T follicular helper cell (primary cell): Measurements from ENCODE around the gene PROSER1.
"Not testable (repeated sequence)": the region's sequence is repeated elsewhere in the genome, so short reads cannot be mapped to it uniquely, and the experiment has no call there.

Experiments
- DNase-seq: peaks from one replicate; pipeline ENCODE4 v3.0.0-alpha.2; 2020; ENCODE audit warnings: low read depth
- total RNA-seq, 2 experiments: gene quantifications; one replicate each; lab custom pipeline; 2026; lab: John Stamatoyannopoulos, UW

Gene PROSER1
- 19.4 to 21.7 reads per million in 2 experiments for total RNA-seq

DNA sequence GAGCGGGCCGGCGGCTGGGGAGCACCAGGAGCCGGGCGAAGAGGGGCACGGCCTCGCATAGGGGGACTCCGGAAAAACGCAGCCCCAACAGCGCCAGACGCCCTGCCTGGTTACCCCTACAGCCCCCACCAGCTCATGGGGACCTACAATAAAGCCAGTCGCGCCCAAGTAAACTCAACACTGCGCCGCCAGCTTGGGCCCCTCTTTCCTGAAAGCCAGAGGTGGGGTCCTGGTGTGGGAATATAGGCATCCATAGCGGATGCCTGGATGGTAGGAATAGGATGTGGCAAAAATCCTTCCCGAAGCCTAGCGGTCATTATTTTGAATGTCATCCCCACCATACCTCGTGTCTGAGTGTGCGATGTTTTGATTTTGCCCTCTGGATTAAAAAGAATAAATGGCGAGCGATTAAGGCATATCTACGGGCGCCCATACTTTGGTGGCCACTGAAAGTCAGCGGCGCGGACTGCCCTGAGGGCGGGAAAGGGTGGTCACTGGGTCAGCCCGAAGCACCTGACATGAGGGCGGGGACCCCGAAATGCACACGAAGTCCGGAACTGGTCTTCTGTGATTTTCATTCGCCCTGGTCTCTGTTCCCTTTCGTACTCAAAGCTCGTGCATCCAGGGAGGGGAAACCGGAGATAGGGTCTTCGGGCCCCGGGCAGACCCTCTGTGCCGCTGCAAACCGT, at the start of gene PROSER1, which contains the start of gene NHLRC3:
Gene PROSER1, minus strand, starts transcription at position 210 of the 689 bp plus-strand sequence. CDS start 847 bp downstream, outside the sequence.
Gene NHLRC3, plus strand, starts transcription at position 577 of the 689 bp plus-strand sequence. CDS start 184 bp downstream, outside the sequence.
- DNase-seq, result peak; percentile 66

DNA sequence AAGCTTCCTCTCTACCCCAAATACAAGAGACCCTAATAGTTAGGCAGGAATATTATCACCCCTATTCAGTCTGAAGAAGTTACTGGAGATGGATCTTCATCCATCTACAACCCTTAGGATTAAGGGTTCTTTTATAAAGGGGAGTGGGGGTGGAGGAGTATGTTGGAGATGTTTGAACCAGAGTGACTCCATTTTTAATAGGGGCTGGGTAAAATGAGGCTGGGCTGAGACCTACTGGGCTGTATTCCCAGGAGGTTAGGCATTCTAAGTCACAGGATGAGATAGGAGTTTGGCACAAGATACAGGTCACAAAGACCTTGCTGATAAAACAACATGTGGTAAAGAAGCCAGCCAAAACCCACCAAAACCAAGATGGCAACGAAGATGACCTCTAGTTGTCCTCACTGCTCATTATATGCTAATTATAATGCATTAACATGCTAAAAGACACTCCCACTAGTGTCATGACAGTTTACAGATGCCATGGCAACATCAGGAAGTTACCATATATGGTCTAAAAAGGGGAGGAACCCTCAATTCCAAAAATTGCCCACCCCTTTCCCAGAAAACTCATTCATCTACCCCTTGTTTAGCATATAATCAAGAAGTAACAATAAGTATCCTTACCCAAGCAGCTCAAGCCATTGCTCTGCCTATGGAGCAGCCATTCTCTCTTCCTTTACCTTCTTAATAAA, 48.5 kb upstream of the PROSER1 start:
- not testable (repeated sequence) for DNase-seq

DNA sequence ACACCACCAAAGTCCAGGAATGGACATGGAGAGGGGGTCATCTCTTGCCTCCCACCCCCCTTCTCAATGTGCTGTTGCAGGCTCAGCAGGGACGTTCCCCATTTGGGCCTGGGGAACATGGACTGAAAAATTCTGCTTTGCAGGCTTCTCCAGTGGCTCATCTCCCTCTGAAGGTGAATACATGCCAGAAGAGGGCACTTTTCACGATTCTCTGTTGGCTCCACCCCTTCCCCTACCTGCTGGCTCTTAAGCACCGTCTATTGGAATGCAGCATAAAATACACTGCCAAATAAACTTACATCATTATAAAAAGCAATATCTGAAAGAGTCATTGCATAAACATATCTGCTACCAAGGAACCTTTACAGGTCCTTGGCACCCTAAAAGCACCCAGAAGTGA, 36.1 kb upstream of the PROSER1 start:
- no peak for DNase-seq

DNA sequence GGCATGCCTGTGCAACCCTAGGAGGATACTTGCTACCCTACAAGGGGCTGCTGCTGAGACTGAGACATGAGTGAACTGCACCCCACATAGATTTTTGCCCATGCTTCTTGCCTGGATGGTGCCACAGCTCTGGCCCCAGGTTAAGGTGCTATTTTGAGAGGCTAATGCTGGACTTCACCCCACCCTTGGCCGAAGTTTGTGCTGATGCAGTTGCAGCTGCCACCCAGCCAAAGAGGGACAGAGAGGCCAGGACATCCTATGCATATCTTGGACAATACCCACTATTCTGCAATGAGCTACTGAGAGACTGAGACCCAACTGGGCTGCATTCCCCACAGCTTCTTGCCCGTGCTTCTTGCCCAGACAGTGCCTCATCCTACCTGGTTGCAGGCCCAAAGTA, 35.0 kb upstream of the PROSER1 start:
- DNase-seq, result no peak

DNA sequence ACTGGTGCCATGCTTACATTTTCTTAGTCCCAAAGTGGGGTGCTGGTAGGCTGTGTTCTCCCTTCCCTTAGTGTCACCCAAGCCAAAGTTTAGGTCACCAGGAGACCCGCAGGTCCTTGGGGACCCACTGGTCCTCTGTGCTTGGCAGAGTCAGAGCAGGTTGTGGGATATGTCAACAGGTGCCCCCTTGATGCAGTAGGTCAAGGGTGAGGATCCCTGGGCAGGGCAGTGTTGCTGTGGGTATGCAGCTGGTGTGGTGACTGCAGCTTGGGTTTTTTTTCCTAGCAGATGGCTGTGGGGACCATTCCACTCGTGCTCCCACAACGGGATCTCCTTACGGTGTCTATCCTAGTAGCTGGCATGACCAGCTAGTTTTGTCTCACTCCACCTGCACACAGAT, 24.1 kb upstream of the PROSER1 start:
- DNase-seq, result no peak

DNA sequence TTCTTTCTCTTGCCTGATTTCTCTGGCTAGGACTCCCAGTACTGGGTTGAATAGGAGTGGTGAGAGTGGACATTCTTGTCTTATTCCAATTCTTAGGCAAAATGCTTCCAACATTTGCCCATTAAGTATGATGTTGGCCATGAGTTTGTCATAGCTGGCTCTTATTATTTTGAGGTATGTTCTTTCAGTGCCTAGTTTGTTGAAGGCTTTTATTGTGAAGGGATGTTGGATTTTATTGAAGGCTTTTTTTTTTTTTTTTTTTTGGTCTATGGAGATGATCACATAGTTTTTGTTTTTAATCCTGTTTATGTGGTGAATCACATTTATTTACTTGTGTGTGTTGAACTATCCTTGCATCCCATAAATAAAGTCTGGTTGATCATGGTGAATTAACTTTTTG, 20.2 kb upstream of the PROSER1 start:
- no peak for DNase-seq

DNA sequence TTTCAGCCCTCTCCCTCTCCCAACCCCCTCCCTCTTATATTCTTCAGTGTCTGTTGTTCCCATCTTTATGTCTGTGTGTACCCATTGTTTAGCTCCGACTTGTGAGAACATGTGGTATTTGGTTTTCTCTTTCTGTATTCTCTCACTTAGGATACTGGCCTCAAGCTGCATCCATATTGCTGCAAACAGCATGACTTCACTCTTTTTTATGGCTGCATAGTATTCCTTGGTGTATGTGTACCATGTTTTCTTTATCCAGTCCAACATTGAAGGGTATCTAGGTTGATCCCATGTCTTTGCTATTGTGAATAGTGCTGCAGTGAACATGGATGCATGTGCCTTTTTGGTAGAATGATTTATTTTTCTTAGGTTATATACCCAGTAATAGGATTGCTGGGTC, 18.1 kb upstream of the PROSER1 start:
- no peak for DNase-seq

DNA sequence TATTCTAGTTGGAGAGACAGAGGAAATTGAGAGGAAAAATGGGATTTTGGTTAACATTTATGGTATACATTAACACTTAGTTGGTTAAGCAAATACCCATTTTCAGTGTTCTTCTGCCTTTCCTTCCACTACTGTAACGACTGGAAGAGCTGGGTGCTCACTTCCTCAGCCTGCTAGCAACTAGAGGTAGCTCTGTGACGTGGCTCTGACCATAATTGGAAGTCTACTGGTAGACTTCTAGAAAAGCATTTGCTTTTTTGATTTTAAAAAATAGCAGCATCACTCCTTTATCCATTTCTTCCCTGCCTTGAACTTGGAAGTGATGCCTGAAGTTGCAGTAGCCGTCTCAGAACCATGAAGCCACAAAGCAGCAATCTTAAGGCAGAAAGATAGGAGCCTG, 16.2 kb upstream of the PROSER1 start:
- DNase-seq, result no peak

DNA sequence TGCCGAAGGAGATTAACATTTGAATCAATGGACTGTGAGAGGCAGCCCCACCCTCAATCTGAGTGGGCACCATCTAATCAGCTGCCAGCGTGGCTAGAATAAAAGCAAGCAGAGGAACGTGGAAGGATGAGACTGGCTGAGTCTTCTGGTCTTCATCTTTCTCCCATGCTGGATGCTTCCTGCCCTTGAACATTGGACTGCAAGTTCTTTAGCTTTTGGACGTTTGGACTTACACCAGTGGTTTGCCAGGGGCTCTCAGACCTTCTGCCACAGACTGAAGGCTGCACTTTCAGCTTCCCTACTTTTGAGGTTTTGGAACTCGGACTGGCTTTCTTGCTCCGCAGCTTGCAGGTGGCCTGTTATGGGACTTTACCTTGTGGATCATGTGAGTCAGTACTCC, 15.1 kb upstream of the PROSER1 start:
- no peak for DNase-seq

DNA sequence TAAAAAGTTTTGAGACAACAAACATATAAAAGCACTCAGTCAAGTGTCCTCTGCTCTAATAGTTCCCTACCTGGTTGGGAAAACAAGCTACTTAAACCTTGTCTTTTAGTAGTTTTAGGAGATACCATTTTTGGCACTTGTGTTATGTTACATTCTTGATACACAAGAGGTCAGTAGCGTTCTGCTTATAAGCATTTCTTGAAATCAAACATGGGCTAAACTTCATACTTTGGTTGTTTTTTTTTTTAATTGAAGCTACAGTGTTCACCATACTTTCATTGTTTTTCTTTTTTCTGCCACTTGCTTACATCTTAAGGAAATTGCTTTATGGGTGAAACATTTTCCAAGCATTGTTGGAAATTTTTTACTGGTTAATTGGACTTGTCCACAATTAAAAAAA, 13.3 kb upstream of the PROSER1 start:
- DNase-seq, result no peak

DNA sequence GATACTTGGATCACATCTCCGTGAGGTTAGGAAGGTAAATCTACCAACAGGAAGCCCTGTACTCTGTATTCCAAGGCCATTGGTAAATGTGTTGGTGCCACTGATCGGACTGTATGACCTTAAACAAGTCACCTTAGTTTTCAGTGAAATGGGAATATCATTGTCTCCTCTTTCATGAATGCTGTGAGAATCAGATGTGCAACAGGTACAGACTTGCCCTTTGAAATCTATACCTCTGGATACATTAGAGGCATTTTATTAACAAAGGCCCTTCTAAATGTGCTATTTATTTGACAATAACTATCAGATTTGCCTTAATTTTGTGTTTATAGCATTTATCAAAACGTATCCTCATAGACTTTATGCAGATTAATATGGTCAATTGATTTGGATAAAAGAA, 11.4 kb upstream of the PROSER1 start:
- DNase-seq, result no peak

DNA sequence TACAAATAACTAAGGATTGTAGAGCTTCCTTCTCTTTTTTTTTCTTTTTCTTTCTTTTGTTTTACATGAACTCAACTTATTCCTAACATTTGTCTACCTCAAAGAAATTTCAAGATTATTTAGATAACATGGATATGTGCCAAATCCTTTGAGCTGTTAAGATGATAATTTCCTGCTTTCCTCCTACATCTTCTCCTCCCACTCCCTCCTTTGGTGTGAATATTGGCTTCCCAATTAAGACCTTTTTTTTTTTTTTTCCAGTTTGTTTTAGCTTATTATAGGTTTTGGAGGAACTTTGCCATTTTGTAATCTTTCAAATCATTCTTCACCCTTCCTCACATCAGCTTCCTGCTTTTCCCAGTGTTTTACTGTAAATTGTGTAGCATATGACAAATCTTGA, 10.9 kb upstream of the PROSER1 start:
- no peak for DNase-seq

DNA sequence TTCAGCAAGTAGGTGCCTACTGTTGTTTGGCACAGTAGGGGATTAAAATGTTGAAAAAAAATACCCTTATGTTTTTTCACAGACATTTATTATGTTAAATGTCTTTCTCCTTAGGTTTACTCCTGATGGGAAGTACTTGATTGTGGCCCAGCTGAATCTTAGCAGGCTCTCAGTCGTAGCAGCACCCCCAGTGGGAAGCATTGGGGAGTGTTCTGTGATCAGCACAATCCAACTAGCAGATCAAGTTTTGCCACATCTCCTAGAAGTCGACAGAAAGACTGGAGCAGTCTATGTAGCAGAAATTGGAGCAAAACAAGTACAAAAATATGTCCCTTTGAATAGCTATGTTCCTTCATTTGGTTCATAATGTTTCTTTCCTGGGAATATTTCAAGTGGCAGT, 9.7 kb upstream of the PROSER1 start:
- DNase-seq, result no peak

DNA sequence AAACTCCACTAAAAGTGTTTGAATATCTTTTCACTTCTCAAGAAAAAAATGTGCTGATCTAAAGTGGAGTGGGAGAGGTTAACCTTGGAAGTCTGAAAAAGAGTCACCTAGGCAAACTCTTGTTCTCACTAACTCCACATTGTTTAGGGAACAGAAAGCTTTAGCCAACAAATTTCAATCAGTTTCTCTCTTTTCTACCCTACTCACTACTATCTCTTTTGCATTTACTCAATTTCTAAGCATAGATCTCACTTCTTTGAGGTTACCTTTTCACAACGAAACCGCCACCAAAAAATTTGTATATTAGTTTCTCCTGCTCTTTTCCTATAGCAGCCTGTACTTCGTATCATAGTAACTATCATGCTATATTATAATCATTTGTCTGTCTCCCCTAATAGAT, 6.6 kb upstream of the PROSER1 start:
- DNase-seq, result no peak

DNA sequence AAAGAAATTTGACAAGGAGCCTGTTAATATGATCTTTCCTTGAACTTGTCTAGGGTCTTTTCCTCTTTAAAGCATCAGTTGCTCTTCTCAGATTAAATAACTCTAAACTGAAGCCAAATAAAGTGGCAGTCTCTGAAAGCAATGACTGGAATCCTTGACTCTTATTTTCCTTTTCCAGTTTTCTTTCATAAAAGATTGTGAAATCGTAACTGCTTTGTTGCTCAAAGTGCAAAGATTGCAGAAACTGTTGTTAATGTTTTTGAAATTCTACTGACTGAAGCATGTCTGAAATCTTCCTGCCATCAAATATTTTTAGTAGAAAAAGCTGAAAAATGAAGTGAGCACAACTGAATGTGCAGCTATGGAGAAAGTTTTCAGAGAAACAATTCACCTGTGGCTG, 2.3 kb upstream of the PROSER1 start:
- no peak for DNase-seq

DNA sequence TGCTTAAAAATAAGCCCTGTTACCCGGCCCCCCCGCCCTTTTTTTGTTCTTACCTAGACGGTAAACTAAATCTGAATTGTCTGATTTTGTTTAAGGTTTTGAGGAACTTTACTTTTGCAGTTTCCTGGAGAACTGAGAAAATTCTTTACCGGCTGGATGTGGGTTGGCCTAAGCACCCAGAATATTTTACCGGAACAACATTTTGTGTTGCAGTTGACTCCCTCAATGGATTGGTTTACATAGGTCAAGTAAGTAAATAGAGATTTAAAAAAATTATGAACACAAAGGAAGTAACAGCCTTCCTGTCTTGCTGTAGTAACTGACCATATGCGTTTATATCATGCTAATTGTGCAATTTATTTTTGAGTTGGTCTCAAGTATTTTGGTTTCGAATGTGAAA, 1.2 kb upstream of the PROSER1 start:
- no peak for DNase-seq

DNA sequence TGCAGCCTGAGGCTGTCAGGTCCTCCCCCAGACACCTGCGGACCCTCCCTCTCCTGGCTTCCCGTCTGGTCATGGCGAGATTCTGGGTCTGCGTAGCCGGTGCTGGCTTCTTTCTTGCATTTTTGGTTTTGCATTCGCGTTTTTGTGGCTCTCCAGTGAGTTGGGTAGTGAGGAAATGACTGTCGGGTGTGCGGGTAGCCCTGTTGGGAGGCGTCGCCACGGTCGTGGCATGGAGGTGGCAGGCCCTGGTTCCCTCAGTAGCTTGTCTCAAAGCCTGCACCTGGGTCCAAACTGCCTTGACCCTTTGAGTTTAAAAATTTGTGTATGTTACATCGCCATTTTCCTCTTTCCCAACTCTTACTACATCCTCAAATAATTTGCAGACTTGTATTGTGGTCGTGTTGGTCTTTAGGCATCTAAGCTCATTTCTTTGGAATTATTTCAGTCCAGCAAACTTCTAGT, 711 bp upstream of the PROSER1 start:
- DNase-seq, result peak; percentile 30

DNA sequence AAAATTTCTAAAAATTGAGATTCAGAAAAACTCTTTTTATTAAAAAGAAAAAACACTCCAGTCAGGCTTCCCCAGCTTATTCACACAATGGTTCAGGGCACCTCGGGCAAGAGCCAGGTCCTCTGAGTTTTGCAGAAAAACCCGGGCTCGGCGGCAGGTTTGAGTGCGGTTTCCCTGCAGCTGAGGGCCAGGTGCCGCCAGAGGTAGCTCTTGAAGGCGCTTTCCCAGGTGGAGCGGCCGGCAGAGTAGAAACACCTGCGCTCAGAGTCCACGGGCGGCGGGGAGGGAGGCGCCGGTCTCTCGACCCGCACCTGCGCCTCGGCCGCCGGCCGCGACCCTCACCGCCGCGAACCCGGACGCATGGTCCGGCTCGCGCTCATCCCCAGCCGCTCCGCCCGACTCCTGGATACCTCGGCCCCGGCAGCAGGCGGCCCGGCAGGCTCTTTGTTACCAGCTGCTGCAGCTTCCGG, 444 bp downstream of the PROSER1 start:
- DNase-seq, result peak; percentile 25

DNA sequence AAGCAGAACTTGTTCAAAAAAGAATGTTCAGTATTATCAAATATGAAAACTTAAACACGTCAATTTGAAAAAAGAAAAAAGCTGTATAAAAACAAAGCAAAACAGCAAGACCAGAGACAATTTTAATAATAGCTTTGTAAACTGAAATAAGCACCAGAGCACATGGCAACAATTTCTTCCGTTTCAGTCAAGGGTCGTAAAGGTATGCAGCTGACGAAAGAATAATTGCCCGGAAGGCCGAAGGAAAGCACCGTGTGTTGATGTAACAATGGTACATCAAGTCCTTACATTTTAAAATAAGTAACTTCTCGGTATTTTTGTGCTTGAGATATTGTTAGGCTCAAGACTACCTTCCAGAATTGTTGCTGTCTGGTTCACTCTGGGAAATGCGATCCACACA, 1.7 kb downstream of the PROSER1 start:
- no peak for DNase-seq

DNA sequence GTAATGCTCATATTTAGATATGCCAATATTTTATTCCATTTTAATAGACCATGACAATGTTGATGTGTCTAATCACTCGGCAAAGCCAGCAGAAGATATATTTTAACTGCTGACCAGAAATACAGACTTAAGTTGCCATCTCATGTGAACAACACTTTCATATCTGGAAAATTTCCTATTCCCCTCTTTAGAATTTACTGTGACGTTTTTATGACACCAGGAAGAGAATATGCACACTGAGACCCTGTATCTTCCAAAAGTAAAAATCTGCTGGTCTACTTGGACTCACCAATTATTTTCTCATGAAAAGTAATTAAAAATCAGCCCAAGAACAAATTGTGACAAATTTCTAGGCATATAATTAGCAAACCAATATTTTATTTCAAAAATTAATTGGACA, 2.1 kb downstream of the PROSER1 start:
- no peak for DNase-seq

DNA sequence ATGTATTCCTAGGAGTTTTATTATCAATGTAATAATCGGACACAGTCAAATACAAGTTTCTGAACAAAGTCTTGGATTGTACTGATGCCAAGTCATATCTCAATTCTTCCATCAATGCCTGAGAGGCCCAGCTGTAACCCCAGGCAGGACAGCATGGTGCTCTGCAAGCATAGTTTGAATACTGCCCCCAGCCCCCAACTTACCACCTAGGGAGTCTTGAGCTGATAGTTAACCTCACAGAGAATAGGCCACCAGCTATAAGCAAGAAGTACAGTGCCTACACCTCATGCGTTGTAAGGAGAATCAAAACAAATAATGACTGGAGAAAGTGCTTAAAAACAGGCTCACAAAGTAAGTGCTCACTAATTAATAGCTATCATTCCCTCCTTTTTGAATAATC, 2.7 kb downstream of the PROSER1 start:
- no peak for DNase-seq

DNA sequence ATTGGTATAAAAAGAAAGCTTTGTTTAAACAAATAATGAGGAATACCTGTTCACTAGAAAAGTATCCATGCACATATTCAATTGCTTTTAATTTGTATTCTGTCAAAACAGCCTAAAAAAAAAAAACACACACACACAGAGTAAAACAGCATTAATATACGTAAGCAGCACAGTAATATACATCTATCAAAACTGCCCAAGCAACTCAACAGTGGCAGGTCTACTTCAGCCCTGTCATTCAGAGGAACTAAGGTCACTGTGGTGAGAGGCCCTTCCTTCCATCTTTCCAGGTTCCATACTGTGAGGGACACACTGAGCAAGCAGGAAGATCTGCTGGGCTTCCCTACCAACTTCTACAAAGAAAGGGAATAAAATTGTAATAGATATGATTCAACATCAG, 3.8 kb downstream of the PROSER1 start:
- no peak for DNase-seq

DNA sequence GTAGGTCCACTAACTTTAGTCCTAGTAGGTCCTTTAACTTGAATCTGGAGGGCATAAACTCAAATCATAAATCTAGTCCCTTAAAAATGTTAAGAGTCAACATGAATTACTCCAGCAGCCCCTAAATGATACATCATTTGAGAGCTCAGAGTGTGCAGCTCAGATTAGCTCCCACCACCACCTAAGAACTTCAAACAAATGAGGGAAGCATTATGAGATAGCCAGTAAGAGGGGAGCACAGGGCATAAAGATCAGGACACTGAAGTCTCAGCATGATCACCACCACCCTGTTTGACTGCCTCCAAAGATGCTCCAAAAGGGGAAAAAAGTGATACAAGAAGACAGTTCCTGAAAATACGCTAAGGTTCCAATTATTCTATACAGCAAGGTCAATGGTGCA, 5.7 kb downstream of the PROSER1 start:
- no peak for DNase-seq
